ENCODE measurements around the gene PCIF1. TPM values are rescaled to one million over a fixed set of nuclear protein-coding genes. Genes with fewer than 3 reads are reported as not detected.

The PCIF1 gene
- total and polyA plus RNA-seq, 8 donors = 13.3 to 34.9 (median 18.7) TPM

GRCh38 chr20:45940053-45940452, 5.6 kb downstream of the PCIF1 start:
- FAIRE-seq (no peak), DNase-seq (no peak), ATAC-seq (no peak)
- no peak overlapping the region for H3K27ac ChIP-seq
- no peak for TF ChIP-seq CTCF (IDR thresholded peaks at IDR 0.05)
- no peaks in the 10 kb centered on the region for H3K27me3 ChIP-seq
- H3K9me3 ChIP-seq = no peaks in the 10 kb centered on the region
- intact Hi-C loops (cut with DNase I) = no loop called here
- no peak overlapping the region for H3K4me3 ChIP-seq
- H3K4me1 ChIP-seq = peaks cover 6 to 12% (median 11%) of the 10 kb centered on the region in 3 donors
- 93 to 100% methylated on average over 3 of the region's 3 CpGs for WGBS, 2 donors
- peaks cover 14 to 57% (median 54%) of the 10 kb centered on the region in 3 donors for H3K36me3 ChIP-seq

- ATAC-seq (no peak), DNase-seq (no peak), FAIRE-seq (no peak)
- Histone ChIP-seq H3K27me3 (no peaks in the 10 kb centered on the region), H3K9me3 (no peaks in the 10 kb centered on the region), H3K4me1 (peaks cover 10 to 16% (median 14%) of the 10 kb centered on the region in 3 donors), H3K36me3 (peaks cover 14 to 57% (median 54%) of the 10 kb centered on the region in 3 donors), H3K27ac (no peak overlapping the region), H3K4me3 (no peak overlapping the region)
- no peak for TF ChIP-seq CTCF (IDR thresholded peaks at IDR 0.05)
- intact Hi-C loops (cut with DNase I) = no loop called here
- 94 to 98% methylated on average over 13 of the region's 13 CpGs for WGBS, 2 donors
These were observed 6.0 kb downstream of the PCIF1 start for GRCh38 chr20:45940469-45940868.

- Histone ChIP-seq H3K27ac (no peak overlapping the region), H3K4me3 (no peak overlapping the region), H3K36me3 (peaks cover 14 to 61% (median 58%) of the 10 kb centered on the region in 3 donors), H3K27me3 (no peaks in the 10 kb centered on the region), H3K9me3 (no peaks in the 10 kb centered on the region), H3K4me1 (peaks cover 18 to 32% (median 26%) of the 10 kb centered on the region in 3 donors)
- no peak for TF ChIP-seq CTCF (IDR thresholded peaks at IDR 0.05)
- no peak for FAIRE-seq
- intact Hi-C loops (cut with DNase I) = no loop called here
- no peak for ATAC-seq
- 87 to 88% methylated on average over 6 of the region's 6 CpGs for WGBS, 2 donors
- peak in 1 of 6 donors; percentile 42 for DNase-seq
These were observed 9.1 kb downstream of the PCIF1 start for GRCh38 chr20:45943613-45944012.

- TF ChIP-seq CTCF (IDR thresholded peaks at IDR 0.05) = no peak
- Histone ChIP-seq H3K36me3 (peaks cover 14 to 56% (median 53%) of the 10 kb centered on the region in 3 donors), H3K27me3 (no peaks in the 10 kb centered on the region), H3K4me1 (peaks cover 18 to 32% (median 26%) of the 10 kb centered on the region in 3 donors), H3K27ac (peak overlapping the region; percentile 42 to 80 (median 70)), H3K4me3 (no peak overlapping the region), H3K9me3 (no peaks in the 10 kb centered on the region)
- ATAC-seq = peak in 1 of 4 donors; percentile 19
- intact Hi-C loops (cut with DNase I) = no loop called here
- no peak for FAIRE-seq
- WGBS, 2 donors = 58 to 66% methylated on average over 15 of the region's 15 CpGs
- no peak for DNase-seq
These were observed 9.9 kb downstream of the PCIF1 start for GRCh38 chr20:45944151-45944964.

Data from pancreas (tissue), 10 donors.